Measurements from ENCODE around the gene MDK.

GRCh38 chr11:46382646-46383403 lies 1.4 kb downstream of the MDK start:
- TF ChIP-seq CTCF (conservative IDR thresholded peaks at IDR 0.05; ENCODE audit: low read length) (peak; percentile 46), EZH2phosphoT487 (IDR thresholded peaks at IDR 0.05; ENCODE audit: borderline replicate concordance) (no peak)
